Calu3 (cell line): ENCODE results near the gene LY6G5C. TPM values are rescaled to one million over a fixed set of nuclear protein-coding genes. Genes with fewer than 3 reads are reported as not detected.
A peak's percentile ranks its signal among the peaks of the same experiment; 100 is the strongest.

ENCODE experiments used
- BruUV-seq: library from RNA; stranded (reverse); fragments of 400-500 nt; replicated peaks from 2 replicates; lab custom pipeline; 2021; lab: Mats Ljungman, UMichigan
- CTCF ChIA-PET: fragments of 300-600 bp; sonication (Branson Sonifier 250); formaldehyde crosslinking; loops from one replicate; lab custom pipeline; 2022; ENCODE audit warnings: antibody characterized with exemption; lab: Charles Lee
- DNase-seq: peaks from one replicate; pipeline ENCODE4 v3.0.0; 2022
- H3K27ac Mint-ChIP-seq: one replicate; pipeline ENCODE4 v1.8.0; 2022; ENCODE audit warnings: mixed read lengths; ENCODE audit not compliant: unreplicated experiment
- H3K27me3 Mint-ChIP-seq: one replicate; pipeline ENCODE4 v1.8.0; 2022; ENCODE audit warnings: mixed read lengths; ENCODE audit not compliant: unreplicated experiment
- H3K36me3 Mint-ChIP-seq: one replicate; pipeline ENCODE4 v1.8.0; 2022; ENCODE audit warnings: mild to moderate bottlenecking, moderate library complexity, mixed read lengths; ENCODE audit not compliant: insufficient read depth, unreplicated experiment
- H3K4me1 Mint-ChIP-seq: one replicate; pipeline ENCODE4 v1.8.0; 2022; ENCODE audit warnings: mild to moderate bottlenecking, low read depth, mixed read lengths; ENCODE audit not compliant: unreplicated experiment
- H3K4me3 Mint-ChIP-seq: one replicate; pipeline ENCODE4 v1.8.0; 2022; ENCODE audit warnings: mild to moderate bottlenecking, low read depth, moderate library complexity, mixed read lengths; ENCODE audit not compliant: unreplicated experiment
- H3K9me3 Mint-ChIP-seq: one replicate; pipeline ENCODE4 v1.8.0; 2022; ENCODE audit warnings: low read depth, mixed read lengths; ENCODE audit not compliant: unreplicated experiment
- CTCF ChIP-seq: fragments of 200-600 bp; IDR thresholded peaks from one replicate; pipeline ENCODE4 v1.8.0; 2022; ENCODE audit warnings: antibody characterized with exemption; ENCODE audit not compliant: unreplicated experiment
- intact Hi-C: fragments of 100-400 bp; cut with micrococcal nuclease; formaldehyde crosslinking; loops from one replicate; pipeline ENCODE4 v1.10.0; 2022; ENCODE audit not compliant: unreplicated experiment
- total RNA-seq: library from RNA; stranded (reverse); gene quantifications from 2 replicates; pipeline ENCODE4 v1.2.3, GENCODE V29; 2022

The LY6G5C gene
- total RNA-seq, 1 experiment from 2014 or later: 4.9 TPM

GRCh38 chr6:31662124-31662723 is 18.6 kb downstream of the LY6G5C start:
- Mint-ChIP-seq H3K4me3 (peak overlapping the region; percentile 1), H3K4me1 (peaks cover 65% of the 10 kb centered on the region), H3K27me3 (no peaks in the 10 kb centered on the region), H3K36me3 (peaks cover 93% of the 10 kb centered on the region), H3K9me3 (no peaks in the 10 kb centered on the region), H3K27ac (no peak overlapping the region)
- intact Hi-C loops: no loop called here
- CTCF ChIA-PET: interaction anchor here (0.7 to 1.1 kb wide), 3 partner anchors 40 to 596 kb away, joined by 3 to 6 read pairs (median 3); partner anchors contain the start of gene NEU1
- DNase-seq: no peak
- TF ChIP-seq CTCF: no peak
- no TSS peak for BruUV-seq

GRCh38 chr6:31661262-31662123 is 19.4 kb downstream of the LY6G5C start:
- Mint-ChIP-seq H3K27me3 (no peaks in the 10 kb centered on the region), H3K9me3 (no peaks in the 10 kb centered on the region), H3K4me3 (peak overlapping the region; percentile 82), H3K4me1 (peaks cover 60% of the 10 kb centered on the region), H3K27ac (peak overlapping the region; percentile 87), H3K36me3 (peaks cover 93% of the 10 kb centered on the region)
- no peak for TF ChIP-seq CTCF
- no peak for DNase-seq
- no TSS peak for BruUV-seq
- CTCF ChIA-PET: interaction anchor here (0.6 to 1.5 kb wide), 11 partner anchors 10 to 267 kb away, joined by 3 to 10 read pairs (median 3); partner anchors contain the start of genes BAG6 and DDX39B
- intact Hi-C loops: no loop called here

- DNase-seq: peak; percentile 96
- no TSS peak for BruUV-seq
- H3K9me3 Mint-ChIP-seq: no peaks in the 10 kb centered on the region
- CTCF ChIA-PET: interaction anchor here (0.6 to 1.5 kb wide), 11 partner anchors 9 to 268 kb away, joined by 3 to 10 read pairs (median 3); partner anchors contain the start of genes BAG6 and DDX39B
- intact Hi-C loops: loop anchor here (1.0 kb wide), 1 partner anchor 8 kb away; the partner anchor contains the start of gene BAG6
- peak within 1 kb of the TSS; percentile 87 for H3K27ac Mint-ChIP-seq
- H3K4me1 Mint-ChIP-seq: peaks cover 69% of the 10 kb centered on the region
- peak within 1 kb of the TSS; percentile 82 for H3K4me3 Mint-ChIP-seq
- TF ChIP-seq CTCF: no peak
- no peaks in the 10 kb centered on the region for H3K27me3 Mint-ChIP-seq
- H3K36me3 Mint-ChIP-seq: peaks cover 91% of the 10 kb centered on the region
Observed at GRCh38 chr6:31660381-31661261, 20.2 kb downstream of the LY6G5C start, which contains the start of gene C6orf47. TSS of gene C6orf47 (minus strand) at chr6:31660778. CDS start at chr6:31659947, 831 bp downstream.
